ENCODE measurements around the gene RNU5B-1. TPM values are rescaled to one million over a fixed set of nuclear protein-coding genes. Genes with fewer than 3 reads are reported as not detected.

Gene RNU5B-1
- total RNA-seq: 47.6 TPM
- long read RNA-seq: 0 reads

- intact Hi-C loops (cut with DNase I): no loop called here
- Histone ChIP-seq H3K36me3 (no peaks in the 10 kb centered on the region), H3K4me1 (peaks cover 14% of the 10 kb centered on the region), H3K4me3 (peak within 1 kb of the TSS; percentile 63), H3K9me3 (no peaks in the 10 kb centered on the region), H3K27ac (peak within 1 kb of the TSS; percentile 97), H3K27me3 (ENCODE audit: low read depth) (no peaks in the 10 kb centered on the region)
- peak; percentile 86 for TF ChIP-seq CTCF (IDR thresholded peaks at IDR 0.05)
- ATAC-seq (peak; percentile 96), DNase-seq (peak; percentile 69)
Observed at GRCh38 chr15:65304381-65305149, at the start of gene RNU5B-1. RNU5B-1 (plus strand) TSS chr15:65304677.

- TF ChIP-seq CTCF (IDR thresholded peaks at IDR 0.05): no peak
- H3K4me1 ChIP-seq: peaks cover 4% of the 10 kb centered on the region
- H3K27ac ChIP-seq: no peak overlapping the region
- ATAC-seq: no peak
- peaks cover 10% of the 10 kb centered on the region for H3K36me3 ChIP-seq
- H3K27me3 ChIP-seq (ENCODE audit: low read depth): no peaks in the 10 kb centered on the region
- no peak for DNase-seq
- no peaks in the 10 kb centered on the region for H3K9me3 ChIP-seq
- no peak overlapping the region for H3K4me3 ChIP-seq
- intact Hi-C loops (cut with DNase I): no loop called here
Observed at GRCh38 chr15:65254758-65255157, 49.7 kb upstream of the RNU5B-1 start.

- Histone ChIP-seq H3K36me3 (peaks cover 19% of the 10 kb centered on the region), H3K27ac (no peak overlapping the region), H3K4me3 (no peak overlapping the region), H3K9me3 (no peaks in the 10 kb centered on the region), H3K4me1 (peaks cover 4% of the 10 kb centered on the region), H3K27me3 (ENCODE audit: low read depth) (no peaks in the 10 kb centered on the region)
- DNase-seq: no peak
- intact Hi-C loops (cut with DNase I): no loop called here
- no peak for TF ChIP-seq CTCF (IDR thresholded peaks at IDR 0.05)
- ATAC-seq: no peak
Observed at GRCh38 chr15:65255486-65256140, 48.9 kb upstream of the RNU5B-1 start.

- Histone ChIP-seq H3K4me3 (no peak overlapping the region), H3K9me3 (no peaks in the 10 kb centered on the region), H3K27ac (peak overlapping the region; percentile 42), H3K36me3 (peaks cover 38% of the 10 kb centered on the region), H3K4me1 (peaks cover 4% of the 10 kb centered on the region), H3K27me3 (ENCODE audit: low read depth) (no peaks in the 10 kb centered on the region)
- no peak for DNase-seq
- no peak for TF ChIP-seq CTCF (IDR thresholded peaks at IDR 0.05)
- peak; percentile 41 to 55 for ATAC-seq
- intact Hi-C loops (cut with DNase I): no loop called here
Observed at GRCh38 chr15:65258375-65259262, 45.9 kb upstream of the RNU5B-1 start.

- DNase-seq (no peak), ATAC-seq (peak in 1 of 2 donors; percentile 29)
- H3K4me3 ChIP-seq: no peak overlapping the region
- H3K27me3 ChIP-seq (ENCODE audit: low read depth): no peaks in the 10 kb centered on the region
- no peaks in the 10 kb centered on the region for H3K9me3 ChIP-seq
- TF ChIP-seq CTCF (IDR thresholded peaks at IDR 0.05): no peak
- intact Hi-C loops (cut with DNase I): no loop called here
- H3K36me3 ChIP-seq: peaks cover 45% of the 10 kb centered on the region
- peak overlapping the region; percentile 42 for H3K27ac ChIP-seq
- peaks cover 4% of the 10 kb centered on the region for H3K4me1 ChIP-seq
Observed at GRCh38 chr15:65259367-65259797, 45.1 kb upstream of the RNU5B-1 start.
